ENCODE measurements around the gene BCOR. TPM values are rescaled to one million over a fixed set of nuclear protein-coding genes. Genes with fewer than 3 reads are reported as not detected.
A peak's percentile ranks its signal among the peaks of the same experiment; 100 is the strongest.

Gene BCOR
- total and polyA plus RNA-seq, 9 of the 15 experiments (the other 6 are each of a cell fraction or from before 2014, with no cell fraction given), result 27.5 to 113 (median 37.6) TPM

GRCh38 chrX:40079572-40079971, 18.2 kb downstream of the BCOR start (continued):
- TF ChIP-seq ZNF23 (CRISPR knock-in tag; IDR thresholded peaks at IDR 0.05), result no peak

DNA sequence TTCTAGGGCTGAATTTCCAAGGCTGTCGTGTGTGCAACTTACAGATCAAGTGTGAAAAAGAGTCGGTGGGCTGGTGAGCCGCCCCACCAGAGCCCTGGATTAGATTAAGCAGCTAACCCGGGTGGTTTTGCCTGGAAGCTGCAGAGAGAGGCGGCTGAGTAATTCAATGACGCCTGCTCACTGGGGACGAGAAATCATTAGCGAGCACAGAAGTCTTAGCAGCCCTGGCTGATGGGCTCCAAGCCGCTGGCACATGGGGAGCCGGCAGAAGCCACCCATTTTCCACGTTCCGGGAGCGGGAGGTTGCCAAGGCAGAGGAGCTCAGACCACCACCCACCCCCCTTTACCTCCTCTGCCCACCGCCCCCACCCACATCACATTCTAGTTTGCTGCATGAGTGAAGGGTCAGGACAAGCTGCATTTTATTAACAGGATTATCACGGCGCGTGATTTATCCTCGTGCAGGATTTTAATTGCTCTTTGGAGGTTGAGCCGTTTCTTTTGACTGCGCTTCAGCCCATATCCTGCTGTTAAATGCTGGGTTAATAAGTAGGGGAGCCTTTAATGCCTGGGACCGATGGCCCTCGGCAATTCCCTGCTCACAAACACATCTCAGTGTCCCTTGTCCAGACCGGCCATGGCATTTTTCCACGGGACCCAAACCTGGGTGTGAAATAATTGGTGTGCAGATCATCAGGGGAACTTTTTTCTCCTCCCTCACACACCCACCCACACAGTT, 19.1 kb downstream of the BCOR start:
- CTCF ChIA-PET (ENCODE audit: low intra/inter-chr PET ratio), result no interaction called here

More for the DNA sequence above, 19.1 kb downstream of the BCOR start:
- no peak for ATAC-seq
- H3K9me1 ChIP-seq (ENCODE audit: control insufficient read depth, insufficient read depth, low read length), result peaks cover 3% of the 10 kb centered on the region
- DNase-seq (ENCODE audit: extremely low read depth in 1 of 4, low spot score in 3 of 4), result no peak
- TF ChIP-seq POLR2AphosphoS5 (IDR thresholded peaks at IDR 0.05; ENCODE audit: control insufficient read depth, insufficient read depth, low read depth, low read length) (peak; percentile 13; the same call in 1 of the 2 replicates), POLR2G (IDR thresholded peaks at IDR 0.05; ENCODE audit: low read depth, low read length) (peak; percentile 48; the same call in 1 of the 2 replicates), SREBF2 (CRISPR knock-in tag; IDR thresholded peaks at IDR 0.05) (no peak)
- WGBS (ENCODE audit: insufficient coverage, low coverage, missing lambda C conversion rate), result 82% methylated on average over 20 of the region's 24 CpGs
- H3K4me3 ChIP-seq, result no peak overlapping the region
- BruUV-seq (replicated peaks), result no TSS peak
- no peaks in the 10 kb centered on the region for H3K9me3 ChIP-seq (replicated peaks; ENCODE audit: control insufficient read depth, insufficient read depth, low read depth, low read length)
- peaks cover 87% of the 10 kb centered on the region; the same call in 2 of the 3 replicates for H3K36me3 ChIP-seq (ENCODE audit: control insufficient read depth, insufficient read depth, low read length)
- no peaks in the 10 kb centered on the region for H3K27me3 ChIP-seq (ENCODE audit: control insufficient read depth in 2 of 2, insufficient read depth in 2 of 2, low read length in 2 of 2)
- H3K9ac ChIP-seq (ENCODE audit: insufficient read depth in 1 of 2, low read depth in 2 of 2, low read length in 2 of 2), result no peak overlapping the region
- peaks cover 71% of the 10 kb centered on the region for H4K20me1 ChIP-seq (replicated peaks; ENCODE audit: control insufficient read depth, insufficient read depth, low read length)
- H2AFZ ChIP-seq (ENCODE audit: low read depth, low read length), result no peak overlapping the region
- H3K79me2 ChIP-seq (ENCODE audit: control insufficient read depth, insufficient read depth, low read length), result peaks cover 96% of the 10 kb centered on the region
- H3K4me1 ChIP-seq (replicated peaks in 1 of 2; ENCODE audit: control insufficient read depth in 2 of 2, insufficient read depth in 2 of 2, low read length in 2 of 2), result peaks cover 13 to 28% of the 10 kb centered on the region in 2 experiments; a peak in 4 of 5 replicates
- in situ Hi-C loops (cut with MboI) (no loop called here), intact Hi-C loops (cut with micrococcal nuclease) (no loop called here)
- H3K27ac ChIP-seq (ENCODE audit: extremely low read depth, low read depth, low read length), result no peak overlapping the region
- FAIRE-seq, result no peak
- H3K4me2 ChIP-seq (ENCODE audit: insufficient read depth, low read length), result no peak overlapping the region
- POLR2A ChIA-PET, result interaction anchor here (0.8 to 1.7 kb wide), 3 partner anchors 9 to 15 kb away, joined by 3 to 5 read pairs (median 4); no protein-coding TSS in a partner anchor
